Adipose tissue (tissue), 3 donors: Measurements from ENCODE around the gene LZTS3. TPM values are rescaled to one million over a fixed set of nuclear protein-coding genes. Genes with fewer than 3 reads are reported as not detected.
"Not testable (repeated sequence)": the region's sequence is repeated elsewhere in the genome, so short reads cannot be mapped to it uniquely, and the experiment has no call there.

Experiments
- H3K27ac ChIP-seq: one replicate; pipeline ENCODE4 v1.5.1; 2013; ENCODE audit warnings: low read depth, low read length
- WGBS, 3 donors: extraction: QIAGEN DNeasy Blood & Tissue Kit; methylation state at CpG; one replicate each; pipeline ENCODE4 v1.1.7; 2013; 5-methylcytosine and 5-hydroxymethylcytosine counted together
- polyA plus RNA-seq, 3 donors: library from polyadenylated mRNA; stranded (reverse); fragments of 200-250 nt; gene quantifications; one replicate each; pipeline ENCODE4 v1.2.3, GENCODE V29; 2013
- donor health status: healthy with polysubstance abuse.
- donor health status: Bipolar disorder and iron deficiency.
- donor health status: healthy.

Gene LZTS3
- 10 to 100 TPM in 1 of 3 donors, 1 to 10 TPM in 2; 4.0 to 18.4 (median 5.1) TPM for polyA plus RNA-seq

GRCh38 chr20:3172933-3173609 is at the start of gene LZTS3:
Gene LZTS3 (minus strand): TSS chr20:3173549. CDS start chr20:3167163, 6,386 bp downstream.
- 0 to 1% (median 1%) methylated on average over 43 to 62 of the region's 62 CpGs for WGBS, 3 donors
- H3K27ac ChIP-seq, result no peak within 1 kb of the TSS

GRCh38 chr20:3221398-3222226 is 48.3 kb upstream of the LZTS3 start:
- no peak overlapping the region for H3K27ac ChIP-seq
- 84 to 90% (median 88%) methylated on average over 18 of the region's 18 CpGs for WGBS, 3 donors

GRCh38 chr20:3218307-3218988 is 45.1 kb upstream of the LZTS3 start:
- WGBS, 3 donors, result 18 to 29% (median 21%) methylated on average over 28 to 30 of the region's 30 CpGs
- no peak overlapping the region for H3K27ac ChIP-seq

GRCh38 chr20:3215359-3215917 is 42.1 kb upstream of the LZTS3 start:
- 90 to 98% (median 90%) methylated on average over 7 of the region's 7 CpGs for WGBS, 3 donors

GRCh38 chr20:3213226-3213625 is 39.9 kb upstream of the LZTS3 start:
- WGBS, 3 donors, result 91 to 95% (median 93%) methylated on average over 7 of the region's 7 CpGs
- no peak overlapping the region for H3K27ac ChIP-seq

More at GRCh38 chr20:3215359-3215917, 42.1 kb upstream of the LZTS3 start:
- H3K27ac ChIP-seq, result not testable (repeated sequence)

- no peak overlapping the region for H3K27ac ChIP-seq
- 68 to 86% (median 84%) methylated on average over 2 of the region's 2 CpGs for WGBS, 3 donors
These were observed 37.0 kb upstream of the LZTS3 start for GRCh38 chr20:3210346-3210745.

- 1 to 3% (median 2%) methylated on average over 10 of the region's 10 CpGs for WGBS, 3 donors
These were observed 36.6 kb upstream of the LZTS3 start for GRCh38 chr20:3209946-3210317.

GRCh38 chr20:3209257-3209945 is 36.1 kb upstream of the LZTS3 start, which contains the start of gene ITPA:
Gene ITPA (plus strand): TSS chr20:3209498. CDS start chr20:3209552, 54 bp downstream.
- H3K27ac ChIP-seq, result no peak within 1 kb of the TSS
- WGBS, 3 donors, result 1% methylated on average over 40 to 48 of the region's 48 CpGs

More at GRCh38 chr20:3209946-3210317, 36.6 kb upstream of the LZTS3 start:
- no peak overlapping the region for H3K27ac ChIP-seq

GRCh38 chr20:3208786-3209256 is 35.5 kb upstream of the LZTS3 start:
- no peak overlapping the region for H3K27ac ChIP-seq
- 2 to 3% (median 3%) methylated on average over 10 of the region's 10 CpGs for WGBS, 3 donors

- H3K27ac ChIP-seq, result no peak within 1 kb of the TSS
- 0 to 1% (median 0%) methylated on average over 45 to 48 of the region's 48 CpGs for WGBS, 3 donors
These were observed 30.9 kb upstream of the LZTS3 start, which contains the start of gene DDRGK1 for GRCh38 chr20:3204124-3204794. Gene DDRGK1 (minus strand): TSS chr20:3204682. CDS start chr20:3204627, 55 bp downstream.

GRCh38 chr20:3203315-3204123 is 30.2 kb upstream of the LZTS3 start:
- 2 to 12% (median 12%) methylated on average over 29 to 31 of the region's 31 CpGs for WGBS, 3 donors
- H3K27ac ChIP-seq, result no peak overlapping the region

- no peak overlapping the region for H3K27ac ChIP-seq
- 16 to 73% (median 72%) methylated on average over 9 of the region's 9 CpGs for WGBS, 3 donors
These were observed 29.6 kb upstream of the LZTS3 start for GRCh38 chr20:3202965-3203314.

GRCh38 chr20:3199976-3200755 is 26.8 kb upstream of the LZTS3 start:
- WGBS, 3 donors, result 89 to 93% (median 92%) methylated on average over 26 to 27 of the region's 27 CpGs
- no peak overlapping the region for H3K27ac ChIP-seq

GRCh38 chr20:3199206-3199605 is 25.9 kb upstream of the LZTS3 start:
- no peak overlapping the region for H3K27ac ChIP-seq
- 50 to 67% (median 50%) methylated on average over 2 of the region's 2 CpGs for WGBS, 3 donors

GRCh38 chr20:3195590-3196237 is 22.4 kb upstream of the LZTS3 start:
- WGBS, 3 donors, result 87 to 91% (median 87%) methylated on average over 7 of the region's 7 CpGs
- H3K27ac ChIP-seq, result no peak overlapping the region
